Measurements from ENCODE around the gene MTMR12.
A peak's percentile ranks its signal among the peaks of the same experiment; 100 is the strongest.

MTMR12 gene

DNA sequence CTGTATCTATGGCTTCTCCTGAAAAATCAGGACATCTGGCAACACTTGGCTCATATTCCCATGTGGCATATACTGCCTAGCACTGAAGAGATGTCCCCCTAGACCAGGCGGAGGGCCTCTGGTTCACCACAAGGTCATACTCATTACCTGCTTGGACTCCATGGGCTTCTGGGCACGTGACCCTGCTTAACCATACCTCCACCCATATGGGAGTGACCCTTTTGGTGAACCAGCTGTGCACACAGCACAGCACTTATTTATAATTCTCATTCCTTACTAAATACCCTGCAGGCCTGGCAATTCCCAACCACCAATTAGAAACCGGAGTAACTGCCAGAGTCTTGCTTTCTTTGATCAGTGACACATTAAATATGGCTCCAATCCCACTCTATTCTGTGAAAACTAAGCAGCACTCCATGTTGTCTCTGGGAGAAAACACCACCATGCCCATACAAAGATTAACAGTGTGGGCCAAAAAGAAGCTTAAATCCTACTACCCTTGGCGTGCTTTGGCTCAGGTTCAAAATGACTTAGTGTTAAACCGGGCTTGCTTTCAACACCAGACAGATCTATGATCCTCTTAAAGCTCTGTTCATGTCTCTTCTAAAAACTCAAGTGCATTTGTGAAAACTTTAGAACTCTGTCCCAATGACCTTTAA is 57.7 kb downstream of the MTMR12 start:
- H3K36me3 ChIP-seq (ENCODE audit: insufficient read depth, low read length) = peaks cover 32% of the 10 kb centered on the region
- H3K27ac ChIP-seq = peak overlapping the region; percentile 37
- no peak for DNase-seq (ENCODE audit: low read depth, low spot score)
- H3K9ac ChIP-seq (ENCODE audit: insufficient read length) = no peak overlapping the region
- H3K9me3 ChIP-seq (ENCODE audit: low read depth, low read length) = no peaks in the 10 kb centered on the region
- TF ChIP-seq POLR2AphosphoS5 (IDR thresholded peaks at IDR 0.05; ENCODE audit: borderline replicate concordance, low read depth, low read length) (no peak), EZH2 (IDR thresholded peaks at IDR 0.05) (no peak), FOXP2 (optimal IDR thresholded peaks at IDR 0.05; ENCODE audit: control extremely low read depth, extremely low read length, insufficient read depth) (no peak)
- H3K4me3 ChIP-seq = no peak overlapping the region

DNA sequence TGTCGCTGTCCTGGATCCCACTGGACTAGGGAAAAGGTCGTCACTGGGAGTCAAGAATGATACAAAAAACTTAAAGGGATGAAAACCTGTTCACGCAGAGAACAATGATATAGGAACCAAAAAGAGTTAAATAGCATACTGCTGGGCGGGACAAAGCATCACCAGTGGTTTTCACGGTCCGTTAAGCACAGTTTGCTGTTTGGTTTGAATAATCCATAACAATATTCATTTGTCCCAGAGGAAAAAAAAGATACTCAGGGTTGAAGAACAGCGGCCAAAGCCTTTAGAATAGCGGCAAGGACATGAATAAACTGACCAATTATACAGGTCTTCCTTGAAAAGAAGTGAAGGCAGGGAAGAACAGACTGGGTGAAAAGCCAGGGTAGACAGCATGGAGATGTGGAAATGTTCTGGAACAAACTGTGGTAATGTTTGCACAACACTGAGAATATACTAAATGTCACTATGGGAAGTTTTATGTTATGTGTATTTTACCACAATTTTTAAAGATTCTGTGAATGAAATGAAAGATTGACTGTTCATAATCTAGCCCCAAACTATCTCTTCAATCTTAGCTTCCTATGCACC is 60.8 kb downstream of the MTMR12 start:
- no peak for DNase-seq (ENCODE audit: low read depth, low spot score)
- TF ChIP-seq FOXP2 (optimal IDR thresholded peaks at IDR 0.05; ENCODE audit: control extremely low read depth, extremely low read length, insufficient read depth) (no peak), EZH2 (IDR thresholded peaks at IDR 0.05) (no peak), POLR2AphosphoS5 (IDR thresholded peaks at IDR 0.05; ENCODE audit: borderline replicate concordance, low read depth, low read length) (no peak)
- no peak overlapping the region for H3K4me3 ChIP-seq
- no peaks in the 10 kb centered on the region for H3K9me3 ChIP-seq (ENCODE audit: low read depth, low read length)
- H3K9ac ChIP-seq (ENCODE audit: insufficient read length) = no peak overlapping the region
- peaks cover 36% of the 10 kb centered on the region for H3K36me3 ChIP-seq (ENCODE audit: insufficient read depth, low read length)
- H3K27ac ChIP-seq = no peak overlapping the region

DNA sequence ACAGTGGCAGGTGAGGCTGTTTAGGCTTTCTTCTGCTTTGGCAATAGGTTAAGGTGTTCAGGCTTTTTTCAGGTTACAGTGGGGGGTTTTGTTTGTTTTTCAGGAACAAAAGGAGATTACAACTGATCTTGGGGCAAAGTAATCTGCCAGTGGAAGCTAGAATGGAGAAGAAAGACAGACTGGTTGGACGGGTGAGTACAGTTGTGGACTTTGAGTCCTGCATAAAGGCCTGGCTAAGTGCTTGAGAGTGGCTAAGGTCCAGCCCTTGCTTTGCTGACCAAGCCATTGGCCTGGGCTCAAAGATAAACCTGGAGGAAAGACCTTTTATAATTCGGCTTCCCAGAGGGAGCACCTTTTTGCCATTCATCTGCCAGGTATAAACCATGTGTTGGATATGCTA is 63.1 kb downstream of the MTMR12 start:
- no peak overlapping the region for H3K4me3 ChIP-seq
- no peak for DNase-seq (ENCODE audit: low read depth, low spot score)
- no peak overlapping the region for H3K27ac ChIP-seq
- no peak overlapping the region for H3K9ac ChIP-seq (ENCODE audit: insufficient read length)
- no peak for TF ChIP-seq EZH2 (IDR thresholded peaks at IDR 0.05)
- no peak for TF ChIP-seq POLR2AphosphoS5 (IDR thresholded peaks at IDR 0.05; ENCODE audit: borderline replicate concordance, low read depth, low read length)
- no peak for TF ChIP-seq FOXP2 (optimal IDR thresholded peaks at IDR 0.05; ENCODE audit: control extremely low read depth, extremely low read length, insufficient read depth)
- H3K36me3 ChIP-seq (ENCODE audit: insufficient read depth, low read length) = peaks cover 41% of the 10 kb centered on the region
- no peaks in the 10 kb centered on the region for H3K9me3 ChIP-seq (ENCODE audit: low read depth, low read length)

DNA sequence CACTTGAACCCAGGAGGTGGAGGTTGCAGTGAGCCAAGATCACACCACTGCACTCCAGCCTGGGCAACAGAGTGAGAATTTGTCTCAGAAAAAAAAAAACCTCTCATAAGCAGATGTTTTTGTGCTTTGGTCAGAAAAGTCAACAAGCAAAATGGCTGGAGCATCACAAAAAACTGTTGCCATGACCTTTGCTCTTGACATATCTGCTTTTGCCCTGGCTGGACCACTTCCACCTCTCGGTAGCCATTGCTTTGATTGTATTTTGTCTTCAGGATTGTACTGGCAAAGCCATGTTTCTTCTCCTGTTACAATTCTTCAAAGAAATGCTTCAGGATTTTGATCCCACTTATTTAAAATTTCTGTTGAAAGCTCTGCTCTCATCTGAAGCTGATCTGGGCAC is 67.0 kb downstream of the MTMR12 start:
- Histone ChIP-seq H3K9ac (ENCODE audit: insufficient read length) (no peak overlapping the region), H3K36me3 (ENCODE audit: insufficient read depth, low read length) (peaks cover 53% of the 10 kb centered on the region), H3K27ac (no peak overlapping the region), H3K4me3 (no peak overlapping the region), H3K9me3 (ENCODE audit: low read depth, low read length) (no peaks in the 10 kb centered on the region)
- no peak for TF ChIP-seq EZH2 (IDR thresholded peaks at IDR 0.05)
- TF ChIP-seq POLR2AphosphoS5 (IDR thresholded peaks at IDR 0.05; ENCODE audit: borderline replicate concordance, low read depth, low read length) = no peak
- no peak for TF ChIP-seq FOXP2 (optimal IDR thresholded peaks at IDR 0.05; ENCODE audit: control extremely low read depth, extremely low read length, insufficient read depth)
- no peak for DNase-seq (ENCODE audit: low read depth, low spot score)

DNA sequence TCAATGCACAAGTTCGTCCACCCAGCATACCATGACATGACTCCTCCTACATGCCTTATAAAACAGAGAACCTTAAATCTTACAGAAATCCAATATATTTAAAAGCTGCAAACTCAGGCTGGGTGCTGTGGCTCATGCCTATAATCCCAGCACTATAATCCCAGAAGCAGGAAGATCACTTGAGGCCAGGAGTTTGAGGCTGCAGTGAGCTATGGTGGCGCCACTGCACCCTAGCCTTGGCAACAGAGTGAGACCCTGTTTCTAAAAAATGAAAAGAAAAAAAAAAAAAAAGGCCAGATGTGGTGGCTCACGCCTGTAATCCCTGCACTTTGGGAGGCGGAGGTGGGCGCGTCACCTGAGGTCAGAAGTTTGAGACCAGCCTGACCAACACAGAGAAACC is 68.7 kb downstream of the MTMR12 start:
- Histone ChIP-seq H3K9ac (ENCODE audit: insufficient read length) (no peak overlapping the region), H3K27ac (no peak overlapping the region), H3K36me3 (ENCODE audit: insufficient read depth, low read length) (peaks cover 57% of the 10 kb centered on the region), H3K4me3 (no peak overlapping the region), H3K9me3 (ENCODE audit: low read depth, low read length) (no peaks in the 10 kb centered on the region)
- no peak for DNase-seq (ENCODE audit: low read depth, low spot score)
- TF ChIP-seq EZH2 (IDR thresholded peaks at IDR 0.05) (no peak), POLR2AphosphoS5 (IDR thresholded peaks at IDR 0.05; ENCODE audit: borderline replicate concordance, low read depth, low read length) (no peak), FOXP2 (optimal IDR thresholded peaks at IDR 0.05; ENCODE audit: control extremely low read depth, extremely low read length, insufficient read depth) (no peak)

DNA sequence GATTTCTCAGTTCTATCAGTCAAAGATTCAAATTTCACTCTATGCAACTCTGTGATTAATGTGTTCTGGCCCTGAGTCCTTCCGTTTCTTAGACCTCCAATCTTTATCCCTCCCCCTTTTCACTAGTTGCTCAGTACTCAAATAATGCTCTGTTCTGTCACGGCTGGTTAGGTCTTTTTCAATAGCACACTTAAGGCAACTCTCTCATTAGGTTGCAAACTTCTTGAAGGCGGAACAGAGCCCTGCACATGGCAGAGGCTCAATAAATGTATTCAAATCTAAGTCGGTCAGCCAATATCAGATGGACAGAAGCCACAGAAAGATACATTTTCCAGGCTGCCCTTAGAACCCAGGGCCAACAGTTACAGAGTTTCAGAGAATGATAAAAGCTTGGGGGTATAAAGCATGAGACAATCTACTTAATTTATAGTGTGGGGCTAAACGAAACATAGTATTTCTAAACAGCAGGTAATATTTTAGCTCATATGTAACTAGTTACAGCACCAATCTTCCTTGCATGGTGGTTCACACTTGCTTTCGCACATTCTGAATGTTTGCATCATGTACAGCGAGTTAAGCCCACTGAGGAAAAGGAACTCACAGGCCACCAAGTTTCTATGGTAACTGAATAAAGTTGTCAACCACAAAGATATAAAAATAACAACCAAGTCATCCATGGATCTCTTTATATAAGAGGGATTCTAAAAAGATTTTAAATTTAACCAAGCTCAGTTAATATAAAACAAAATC is 71.5 kb downstream of the MTMR12 start:
- no peak overlapping the region for H3K4me3 ChIP-seq
- TF ChIP-seq POLR2AphosphoS5 (IDR thresholded peaks at IDR 0.05; ENCODE audit: borderline replicate concordance, low read depth, low read length) (no peak), FOXP2 (optimal IDR thresholded peaks at IDR 0.05; ENCODE audit: control extremely low read depth, extremely low read length, insufficient read depth) (no peak), EZH2 (IDR thresholded peaks at IDR 0.05) (no peak)
- no peak overlapping the region for H3K27ac ChIP-seq
- DNase-seq (ENCODE audit: low read depth, low spot score) = no peak
- no peaks in the 10 kb centered on the region for H3K9me3 ChIP-seq (ENCODE audit: low read depth, low read length)
- H3K9ac ChIP-seq (ENCODE audit: insufficient read length) = no peak overlapping the region
- peaks cover 38% of the 10 kb centered on the region for H3K36me3 ChIP-seq (ENCODE audit: insufficient read depth, low read length)

DNA sequence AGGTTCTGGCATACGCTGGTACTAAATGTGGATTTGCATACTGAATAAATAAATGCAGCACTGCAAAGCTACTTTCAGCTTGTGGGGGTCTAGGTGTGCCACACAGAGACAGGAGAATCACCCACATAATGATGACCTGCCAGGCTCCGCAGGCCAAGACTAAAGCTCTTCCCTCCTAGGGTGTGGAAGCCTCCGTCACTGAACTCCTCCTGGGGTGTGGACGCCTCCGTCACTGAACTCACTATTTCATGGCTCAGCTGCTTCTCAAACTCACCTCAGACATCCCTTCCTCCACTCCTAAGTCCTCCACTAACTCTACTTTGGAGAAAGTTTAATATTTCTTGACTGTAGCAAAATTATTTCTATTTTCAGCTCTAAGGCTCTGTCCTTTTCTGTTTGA is 73.4 kb downstream of the MTMR12 start:
- Histone ChIP-seq H3K36me3 (ENCODE audit: insufficient read depth, low read length) (peaks cover 48% of the 10 kb centered on the region), H3K9ac (ENCODE audit: insufficient read length) (no peak overlapping the region), H3K27ac (no peak overlapping the region), H3K4me3 (no peak overlapping the region), H3K9me3 (ENCODE audit: low read depth, low read length) (no peaks in the 10 kb centered on the region)
- no peak for DNase-seq (ENCODE audit: low read depth, low spot score)
- TF ChIP-seq FOXP2 (optimal IDR thresholded peaks at IDR 0.05; ENCODE audit: control extremely low read depth, extremely low read length, insufficient read depth) (no peak), EZH2 (IDR thresholded peaks at IDR 0.05) (no peak), POLR2AphosphoS5 (IDR thresholded peaks at IDR 0.05; ENCODE audit: borderline replicate concordance, low read depth, low read length) (no peak)

DNA sequence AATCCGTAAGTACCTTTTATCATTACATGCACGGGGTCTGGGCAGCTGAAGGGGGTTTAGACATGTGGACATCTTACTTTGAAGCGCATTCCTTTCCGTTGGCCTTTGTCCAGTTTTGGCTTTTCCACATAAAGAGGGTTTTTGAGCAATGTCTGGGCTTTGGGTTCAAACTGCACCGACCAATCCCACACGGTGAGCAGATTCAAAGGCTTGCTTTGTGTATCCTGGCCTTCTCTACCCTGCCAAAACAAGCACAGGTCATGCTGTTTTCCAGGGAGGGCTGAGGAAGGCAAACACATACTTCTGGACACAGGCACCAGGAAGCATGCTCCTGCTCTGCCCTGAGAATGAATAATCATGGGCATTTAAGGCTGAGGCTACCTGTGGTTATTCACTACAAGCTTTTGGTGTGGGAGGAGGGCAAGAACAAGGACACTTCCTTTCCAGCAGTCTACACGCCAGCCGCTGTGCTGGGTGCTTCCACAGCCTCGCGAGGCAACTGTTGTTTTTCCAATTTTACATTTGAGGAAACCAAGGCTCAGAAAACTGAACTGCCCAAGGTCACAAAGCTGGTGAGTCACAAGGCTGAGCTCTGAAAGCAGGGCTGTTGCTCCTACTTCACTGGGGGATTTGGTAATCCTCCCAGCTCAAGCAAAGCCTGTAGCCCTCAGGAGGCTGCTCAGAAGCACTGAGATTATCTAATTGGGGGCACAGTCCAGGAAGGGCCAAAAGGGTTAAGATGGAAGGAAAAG is 78.9 kb downstream of the MTMR12 start:
- Histone ChIP-seq H3K27ac (no peak overlapping the region), H3K9ac (ENCODE audit: insufficient read length) (no peak overlapping the region), H3K36me3 (ENCODE audit: insufficient read depth, low read length) (peaks cover 33% of the 10 kb centered on the region), H3K4me3 (no peak overlapping the region), H3K9me3 (ENCODE audit: low read depth, low read length) (no peaks in the 10 kb centered on the region)
- no peak for TF ChIP-seq FOXP2 (optimal IDR thresholded peaks at IDR 0.05; ENCODE audit: control extremely low read depth, extremely low read length, insufficient read depth)
- no peak for TF ChIP-seq POLR2AphosphoS5 (IDR thresholded peaks at IDR 0.05; ENCODE audit: borderline replicate concordance, low read depth, low read length)
- no peak for TF ChIP-seq EZH2 (IDR thresholded peaks at IDR 0.05)
- no peak for DNase-seq (ENCODE audit: low read depth, low spot score)

Data from SK-N-MC (cell line).